Kidney epithelial cell (primary cell): ENCODE data around the gene MACROH2A1. TPM values are rescaled to one million over a fixed set of nuclear protein-coding genes. Genes with fewer than 3 reads are reported as not detected.

ENCODE experiments used
- DNase-seq: peaks from one replicate; pipeline ENCODE4 v3.0.0-alpha.2; 2010; ENCODE audit warnings: low read depth
- H3K27me3 ChIP-seq: 2 replicates; pipeline ENCODE4 v1.6.0; 2011; ENCODE audit warnings: low read length; ENCODE audit not compliant: control insufficient read depth, insufficient read depth
- H3K36me3 ChIP-seq: 2 replicates; pipeline ENCODE4 v1.5.1; 2011; ENCODE audit warnings: low read length; ENCODE audit not compliant: control insufficient read depth, insufficient read depth
- H3K4me3 ChIP-seq: 2 replicates; pipeline ENCODE4 v1.5.1; 2011; ENCODE audit warnings: low read depth, mild to moderate bottlenecking, control low read depth, low read length
- total RNA-seq: library from RNA; depleted of rRNA; stranded (reverse); fragments of >200 nt; gene quantifications from 2 replicates; pipeline ENCODE4 v1.2.3, GENCODE V29; 2015
- TF ChIP-seq, protein P1 (sequence below): IDR thresholded peaks from 2 replicates; pipeline ENCODE4 v1.5.1; 2011; ENCODE audit warnings: mild to moderate bottlenecking, moderate library complexity, low read length, control low read depth, inconsistent platforms; ENCODE audit not compliant: insufficient read depth, poor library complexity, severe bottlenecking

MACROH2A1 gene
- total RNA-seq, 1 donor from 2014 or later: 298 TPM

DNA sequence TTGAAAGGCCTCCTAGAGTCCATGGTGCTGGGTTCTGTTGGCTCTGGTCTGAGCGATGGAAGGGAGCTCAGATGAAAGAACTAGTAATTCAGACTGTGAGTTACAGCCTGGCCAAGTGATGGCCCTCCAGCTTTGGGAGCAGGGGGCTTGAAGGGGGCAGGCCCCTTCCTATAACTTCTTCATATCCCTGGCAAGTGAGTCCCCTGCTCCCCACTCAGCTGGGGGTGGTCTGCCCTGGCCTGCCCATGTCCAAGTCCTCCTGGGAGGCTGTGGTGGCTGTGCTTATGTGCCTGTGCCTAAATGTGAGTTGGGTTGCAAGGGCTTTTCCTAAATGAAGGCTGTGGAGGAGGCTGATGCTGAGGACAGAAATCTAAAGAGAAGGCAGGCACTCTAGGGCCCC, 80.1 kb downstream of the MACROH2A1 start:
- no peak overlapping the region for H3K4me3 ChIP-seq
- H3K36me3 ChIP-seq: no peaks in the 10 kb centered on the region
- H3K27me3 ChIP-seq: peaks cover 3% of the 10 kb centered on the region
- DNase-seq: no peak
- TF ChIP-seq, protein P1, sequence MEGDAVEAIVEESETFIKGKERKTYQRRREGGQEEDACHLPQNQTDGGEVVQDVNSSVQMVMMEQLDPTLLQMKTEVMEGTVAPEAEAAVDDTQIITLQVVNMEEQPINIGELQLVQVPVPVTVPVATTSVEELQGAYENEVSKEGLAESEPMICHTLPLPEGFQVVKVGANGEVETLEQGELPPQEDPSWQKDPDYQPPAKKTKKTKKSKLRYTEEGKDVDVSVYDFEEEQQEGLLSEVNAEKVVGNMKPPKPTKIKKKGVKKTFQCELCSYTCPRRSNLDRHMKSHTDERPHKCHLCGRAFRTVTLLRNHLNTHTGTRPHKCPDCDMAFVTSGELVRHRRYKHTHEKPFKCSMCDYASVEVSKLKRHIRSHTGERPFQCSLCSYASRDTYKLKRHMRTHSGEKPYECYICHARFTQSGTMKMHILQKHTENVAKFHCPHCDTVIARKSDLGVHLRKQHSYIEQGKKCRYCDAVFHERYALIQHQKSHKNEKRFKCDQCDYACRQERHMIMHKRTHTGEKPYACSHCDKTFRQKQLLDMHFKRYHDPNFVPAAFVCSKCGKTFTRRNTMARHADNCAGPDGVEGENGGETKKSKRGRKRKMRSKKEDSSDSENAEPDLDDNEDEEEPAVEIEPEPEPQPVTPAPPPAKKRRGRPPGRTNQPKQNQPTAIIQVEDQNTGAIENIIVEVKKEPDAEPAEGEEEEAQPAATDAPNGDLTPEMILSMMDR: no peak

DNA sequence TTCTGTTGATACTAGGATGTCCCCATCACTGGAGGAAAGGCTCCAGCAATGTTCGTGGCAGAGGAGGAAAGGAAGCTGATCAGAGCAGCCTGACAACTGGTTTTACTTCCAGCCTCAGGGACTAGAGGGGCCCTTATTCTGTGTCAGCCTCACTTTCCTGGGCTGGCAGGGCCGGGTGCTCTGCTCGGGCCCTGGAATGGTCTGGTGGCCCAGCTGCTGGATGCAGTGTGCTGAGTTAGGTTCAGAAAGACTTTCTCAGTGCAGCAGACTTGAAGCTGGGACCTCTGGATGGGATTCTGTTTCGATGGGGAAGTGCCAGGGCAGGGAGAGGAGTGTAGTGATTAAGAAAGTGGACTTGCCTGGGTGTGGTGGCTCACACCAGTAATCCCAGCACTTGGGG, 81.0 kb downstream of the MACROH2A1 start:
- no peak for DNase-seq
- Histone ChIP-seq H3K27me3 (peaks cover 3% of the 10 kb centered on the region), H3K36me3 (no peaks in the 10 kb centered on the region), H3K4me3 (no peak overlapping the region)
- TF ChIP-seq, protein P1: no peak

DNA sequence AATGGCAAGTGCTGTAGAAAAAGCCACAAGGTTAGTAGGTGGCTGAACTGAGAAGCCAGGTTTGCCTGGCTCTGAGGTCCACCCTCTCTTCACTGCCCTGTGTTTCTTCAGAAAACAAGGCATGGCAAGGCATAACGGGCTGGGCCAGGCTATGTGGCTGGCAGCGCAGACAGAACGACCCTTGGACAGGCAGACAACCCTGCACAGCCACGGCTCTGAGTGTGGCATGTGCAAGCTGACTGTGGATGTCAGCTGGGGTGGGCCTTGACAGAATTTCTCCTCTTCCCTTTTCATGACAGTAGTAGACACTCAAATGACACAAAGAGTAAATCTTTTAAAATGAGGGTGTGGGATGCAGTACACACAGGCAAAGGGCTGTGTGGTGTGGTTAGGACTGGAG, 81.7 kb downstream of the MACROH2A1 start:
- Histone ChIP-seq H3K27me3 (peaks cover 3% of the 10 kb centered on the region), H3K4me3 (no peak overlapping the region), H3K36me3 (no peaks in the 10 kb centered on the region)
- TF ChIP-seq, protein P1: no peak
- no peak for DNase-seq

DNA sequence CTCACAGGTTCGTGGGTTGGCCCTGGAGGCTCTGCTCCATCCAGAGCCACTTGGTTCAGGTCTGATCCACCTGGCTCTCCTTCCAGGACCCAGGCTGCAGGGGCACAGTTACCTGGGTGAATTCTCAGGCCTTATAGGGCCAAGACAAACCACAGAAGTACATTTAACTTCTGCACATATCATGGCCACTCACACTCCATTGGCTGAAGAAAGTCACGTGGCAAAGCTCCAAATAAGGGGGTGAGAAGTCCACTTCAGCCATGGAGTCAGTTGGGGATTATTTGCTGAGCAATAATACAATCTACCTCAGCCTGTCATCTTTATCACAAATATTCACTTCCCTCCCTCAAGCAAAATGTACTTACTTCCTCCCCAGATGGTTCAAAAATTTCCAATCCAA, 83.6 kb downstream of the MACROH2A1 start:
- TF ChIP-seq, protein P1: no peak
- H3K4me3 ChIP-seq: no peak overlapping the region
- no peak for DNase-seq

DNA sequence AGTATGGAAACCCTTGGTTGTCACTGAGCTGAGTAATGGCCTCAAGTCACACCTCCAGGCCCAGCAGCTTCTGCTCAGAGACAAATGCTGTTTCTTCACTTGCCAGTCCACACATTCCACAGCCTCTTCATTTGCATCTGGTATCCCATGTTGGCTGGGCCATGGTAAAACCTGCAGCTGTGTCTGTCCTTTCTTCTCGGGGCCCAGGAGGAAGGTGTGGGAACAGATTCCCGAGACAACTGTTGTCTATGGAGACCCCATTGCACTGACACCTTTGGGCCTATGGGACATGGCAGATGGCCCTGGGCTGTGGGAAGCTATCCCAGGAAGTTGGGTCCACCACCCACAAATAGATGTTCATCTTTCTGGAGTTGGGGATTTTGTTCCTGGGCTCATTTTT, 85.1 kb downstream of the MACROH2A1 start:
- no peak for DNase-seq
- Histone ChIP-seq H3K4me3 (no peak overlapping the region), H3K27me3 (no peaks in the 10 kb centered on the region), H3K36me3 (no peaks in the 10 kb centered on the region)
- TF ChIP-seq, protein P1: no peak

More for the DNA sequence above, 83.6 kb downstream of the MACROH2A1 start:
- H3K27me3 ChIP-seq: no peaks in the 10 kb centered on the region
- H3K36me3 ChIP-seq: no peaks in the 10 kb centered on the region

DNA sequence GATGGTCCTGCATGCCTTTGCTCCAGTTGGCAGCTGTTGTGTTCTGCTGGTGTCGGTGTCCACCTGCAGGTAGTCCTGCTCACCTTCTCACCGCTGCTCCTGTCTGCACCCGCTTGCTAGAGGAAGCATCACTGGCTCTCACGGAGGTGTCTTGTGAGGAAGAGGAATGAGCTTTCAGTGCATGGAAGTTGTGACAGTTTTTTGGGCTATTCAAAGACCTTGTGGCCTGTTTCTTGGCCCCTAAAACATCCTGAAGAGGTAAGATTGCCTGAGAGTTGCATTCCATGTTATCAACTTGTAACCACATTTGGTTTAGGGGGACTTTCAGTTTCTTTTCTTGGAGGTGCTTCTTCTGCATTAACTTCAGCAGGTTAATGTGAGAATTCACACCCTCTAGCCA, 85.6 kb downstream of the MACROH2A1 start:
- Histone ChIP-seq H3K27me3 (no peaks in the 10 kb centered on the region), H3K36me3 (no peaks in the 10 kb centered on the region), H3K4me3 (no peak overlapping the region)
- DNase-seq: no peak
- TF ChIP-seq, protein P1: no peak
